ENCODE measurements around the gene SHISA4.
A peak's percentile ranks its signal among the peaks of the same experiment; 100 is the strongest.
"Not testable (repeated sequence)": the region's sequence is repeated elsewhere in the genome, so short reads cannot be mapped to it uniquely, and the experiment has no call there.

Gene SHISA4

GRCh38 chr1:201895913-201896807 lies 7.5 kb downstream of the SHISA4 start:
- DNase-seq (ENCODE audit: extremely low read depth in 1 of 2, low read depth in 1 of 2) = peak; percentile 47 to 60

GRCh38 chr1:201896951-201897391 lies 8.3 kb downstream of the SHISA4 start:
- DNase-seq (ENCODE audit: extremely low read depth in 1 of 2, low read depth in 1 of 2) = no peak

GRCh38 chr1:201898240-201898894 lies 9.7 kb downstream of the SHISA4 start:
- DNase-seq (ENCODE audit: extremely low read depth in 1 of 2, low read depth in 1 of 2) = no peak

GRCh38 chr1:201898992-201899391 lies 10.3 kb downstream of the SHISA4 start:
- DNase-seq (ENCODE audit: extremely low read depth in 1 of 2, low read depth in 1 of 2) = no peak

GRCh38 chr1:201899683-201900429 lies 11.2 kb downstream of the SHISA4 start:
- no peak for DNase-seq (ENCODE audit: extremely low read depth in 1 of 2, low read depth in 1 of 2)

GRCh38 chr1:201900476-201900875 lies 11.8 kb downstream of the SHISA4 start:
- DNase-seq (ENCODE audit: extremely low read depth in 1 of 2, low read depth in 1 of 2) = no peak

GRCh38 chr1:201901036-201901435 lies 12.3 kb downstream of the SHISA4 start:
- not testable (repeated sequence) for DNase-seq (ENCODE audit: extremely low read depth in 1 of 2, low read depth in 1 of 2)

- DNase-seq (ENCODE audit: extremely low read depth in 1 of 2, low read depth in 1 of 2) = no peak
These were observed 13.5 kb downstream of the SHISA4 start for GRCh38 chr1:201902198-201902597.

- no peak for DNase-seq (ENCODE audit: extremely low read depth in 1 of 2, low read depth in 1 of 2)
These were observed 14.4 kb downstream of the SHISA4 start for GRCh38 chr1:201903135-201903534.

- DNase-seq (ENCODE audit: extremely low read depth in 1 of 2, low read depth in 1 of 2) = no peak
These were observed 15.9 kb downstream of the SHISA4 start for GRCh38 chr1:201904579-201904978.

GRCh38 chr1:201905234-201905890 lies 16.7 kb downstream of the SHISA4 start:
- DNase-seq (ENCODE audit: extremely low read depth in 1 of 2, low read depth in 1 of 2) = no peak

GRCh38 chr1:201906336-201906735 lies 17.6 kb downstream of the SHISA4 start:
- no peak for DNase-seq (ENCODE audit: extremely low read depth in 1 of 2, low read depth in 1 of 2)

- no peak for DNase-seq (ENCODE audit: extremely low read depth in 1 of 2, low read depth in 1 of 2)
These were observed 18.9 kb downstream of the SHISA4 start for GRCh38 chr1:201907621-201908020.

- DNase-seq (ENCODE audit: extremely low read depth in 1 of 2, low read depth in 1 of 2) = no peak
These were observed 23.3 kb downstream of the SHISA4 start for GRCh38 chr1:201911826-201912571.

- no peak for DNase-seq (ENCODE audit: extremely low read depth in 1 of 2, low read depth in 1 of 2)
These were observed 24.1 kb downstream of the SHISA4 start for GRCh38 chr1:201912832-201913231.

- DNase-seq (ENCODE audit: extremely low read depth in 1 of 2, low read depth in 1 of 2) = no peak
These were observed 25.9 kb downstream of the SHISA4 start for GRCh38 chr1:201914456-201915235.

GRCh38 chr1:201916649-201917249 lies 28.1 kb downstream of the SHISA4 start:
- no peak for DNase-seq (ENCODE audit: extremely low read depth in 1 of 2, low read depth in 1 of 2)

- no peak for DNase-seq (ENCODE audit: extremely low read depth in 1 of 2, low read depth in 1 of 2)
These were observed 28.8 kb downstream of the SHISA4 start for GRCh38 chr1:201917362-201918033.

All from activated CD8-positive, alpha-beta memory T cell treated with anti-CD3 and anti-CD28 coated beads for 1 hour (primary cell).